GM21619 (cell line): ENCODE results near the gene NFIA.

ENCODE experiments used
- ATAC-seq: cut with Tn5 transposase; IDR thresholded peaks from one replicate; pipeline ENCODE4 v1.9.1; 2021; ENCODE audit not compliant: unreplicated experiment

NFIA gene

DNA sequence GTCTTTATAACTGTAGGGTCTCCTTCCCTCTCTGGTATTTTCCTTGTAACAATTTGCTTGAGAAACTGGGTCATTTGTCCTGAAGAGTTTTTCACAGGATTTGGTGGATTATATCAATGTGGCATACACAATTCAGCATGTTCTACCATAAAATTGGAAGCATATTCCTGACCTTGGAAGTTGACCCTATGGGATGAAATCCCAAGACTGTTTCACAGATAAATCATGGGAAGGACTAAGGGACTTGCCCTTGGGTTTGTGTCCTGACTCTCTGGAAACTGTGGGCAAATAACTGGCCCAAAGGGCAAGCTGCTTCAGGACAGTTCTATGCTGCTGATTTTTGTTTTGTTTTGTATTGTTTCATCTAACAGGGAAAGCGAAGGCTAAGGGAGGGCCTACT lies 387.0 kb downstream of the NFIA start:
- no peak for ATAC-seq

DNA sequence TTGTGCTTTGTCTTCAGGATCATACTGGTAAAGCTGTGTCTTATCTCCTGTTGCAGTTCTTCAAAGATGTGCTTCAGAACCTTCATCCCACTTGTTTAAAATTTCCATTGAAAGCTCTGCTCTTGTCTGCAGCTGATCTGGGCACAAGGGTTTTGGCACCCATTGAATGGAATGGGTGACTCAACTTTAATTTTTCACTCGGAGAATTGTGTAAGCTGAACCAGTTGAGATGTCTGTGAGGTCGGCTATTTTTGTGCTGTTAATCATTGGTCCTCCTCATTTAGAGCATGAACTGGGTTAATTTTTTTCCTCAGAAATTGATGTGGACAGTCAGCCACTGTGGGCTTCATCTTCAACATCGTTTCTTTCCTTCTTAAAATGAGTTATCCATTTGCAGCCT lies 390.5 kb downstream of the NFIA start:
- no peak for ATAC-seq

DNA sequence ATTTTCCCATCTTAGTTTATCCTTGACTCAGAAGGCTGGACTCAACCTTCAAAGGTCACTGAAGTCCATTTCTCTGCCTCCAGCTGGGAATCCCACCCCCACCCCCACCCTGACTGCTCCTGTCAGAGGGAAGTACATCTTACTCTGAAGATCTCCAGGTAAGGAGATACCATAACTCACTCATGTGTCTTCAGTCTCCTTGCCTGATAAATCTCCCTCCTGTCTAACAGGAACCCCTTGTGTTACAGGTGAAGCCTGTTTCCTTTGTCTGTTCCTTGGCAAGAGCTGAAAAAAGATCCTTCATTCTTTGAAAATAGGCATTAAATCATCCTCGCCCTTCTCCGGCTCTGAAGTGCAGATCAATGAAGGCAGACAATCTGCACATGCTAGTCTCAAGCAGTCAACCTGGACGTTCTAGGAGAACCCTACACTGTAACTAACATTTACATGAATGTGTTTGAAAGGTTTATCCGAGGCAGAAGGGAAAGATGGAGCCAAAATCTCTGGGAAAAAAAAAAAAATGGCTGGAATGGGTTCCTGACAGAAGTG lies 392.0 kb downstream of the NFIA start:
- no peak for ATAC-seq

DNA sequence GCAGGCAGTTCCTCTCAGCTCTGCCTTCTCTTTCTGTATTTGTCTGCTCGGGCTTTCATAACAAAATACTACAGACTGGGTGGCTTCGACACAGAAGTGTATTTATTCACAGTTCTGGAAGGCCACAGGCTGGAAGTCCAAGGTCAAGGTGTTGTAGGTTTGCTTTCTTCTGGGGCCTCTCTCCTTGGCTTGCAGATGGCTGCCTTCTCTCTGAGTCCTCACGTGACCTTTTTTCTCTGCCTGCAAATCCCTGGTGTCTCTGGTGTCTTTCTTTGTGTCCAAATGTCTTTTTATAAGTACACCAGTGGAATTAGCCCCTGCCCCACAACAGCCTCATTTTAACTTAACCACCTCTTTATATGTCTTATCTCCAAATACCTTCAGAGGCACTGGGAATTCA lies 392.6 kb downstream of the NFIA start:
- ATAC-seq, result no peak

DNA sequence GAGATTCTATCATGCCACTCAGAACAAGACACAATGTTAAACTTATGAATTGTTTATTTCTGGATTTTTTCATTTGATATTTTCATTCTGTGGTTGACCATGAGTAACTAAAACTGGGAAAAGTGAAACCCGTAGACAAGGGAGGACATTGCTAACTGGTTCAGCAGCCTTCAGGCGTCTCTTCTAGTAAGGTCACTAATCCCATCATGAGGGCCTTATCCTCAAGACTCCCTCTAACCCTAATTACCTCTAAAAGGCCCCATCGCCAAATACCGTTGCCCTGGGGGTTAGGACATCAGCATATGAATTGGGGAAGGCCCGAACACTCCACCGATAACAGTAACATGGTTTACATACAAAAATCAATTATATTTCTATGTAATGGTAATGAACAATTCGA lies 394.9 kb downstream of the NFIA start:
- ATAC-seq, result no peak

DNA sequence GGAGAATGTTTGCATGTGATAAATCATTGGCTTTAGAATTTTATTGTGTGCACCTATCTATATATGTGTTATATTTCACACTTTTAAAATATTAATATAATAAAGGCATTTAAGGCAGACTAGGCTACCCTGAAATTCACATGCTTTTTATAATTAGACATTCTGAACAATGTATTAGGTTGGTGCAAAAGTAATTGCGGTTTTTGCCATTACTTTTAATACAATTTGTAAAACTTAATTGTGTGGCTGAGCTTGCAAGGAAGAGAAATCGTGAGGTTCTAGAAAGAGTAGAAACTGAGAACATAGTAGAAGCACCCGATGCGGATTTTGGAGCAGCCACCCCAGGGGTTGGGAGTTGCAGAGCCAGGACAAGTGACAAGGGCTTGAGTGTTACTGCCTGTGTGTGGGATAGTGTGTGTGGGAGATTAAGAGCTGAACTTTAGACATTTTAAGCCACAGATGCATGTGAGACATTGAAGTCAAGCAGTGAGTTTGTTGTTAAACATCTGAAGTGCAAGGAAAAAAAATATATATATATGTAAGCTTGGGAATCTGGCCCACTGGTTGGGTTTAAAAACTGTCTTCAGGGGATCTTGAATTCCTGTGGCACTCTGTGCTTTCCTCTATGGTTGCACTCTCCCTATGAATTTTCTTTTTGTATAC lies 398.0 kb downstream of the NFIA start:
- ATAC-seq, result no peak

DNA sequence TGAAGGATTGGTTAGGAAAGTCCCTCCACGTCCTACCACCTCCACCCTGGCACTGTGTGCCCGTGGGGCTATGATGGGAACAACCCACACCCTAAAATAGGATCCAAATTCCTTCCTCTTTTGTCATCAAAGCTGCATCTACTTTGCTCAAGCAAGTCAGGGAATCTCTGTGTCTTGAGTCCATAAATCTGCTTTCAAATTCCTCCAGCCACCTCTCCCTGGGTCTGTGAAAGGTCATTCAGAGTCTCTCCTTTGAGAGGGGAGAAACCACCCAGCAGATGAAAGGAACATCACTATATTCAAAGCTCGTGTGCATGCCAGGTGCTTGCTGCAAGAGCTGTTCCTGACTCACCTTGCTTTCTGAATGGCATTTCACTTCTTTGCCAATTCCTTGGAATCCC lies 399.0 kb downstream of the NFIA start:
- ATAC-seq, result no peak

DNA sequence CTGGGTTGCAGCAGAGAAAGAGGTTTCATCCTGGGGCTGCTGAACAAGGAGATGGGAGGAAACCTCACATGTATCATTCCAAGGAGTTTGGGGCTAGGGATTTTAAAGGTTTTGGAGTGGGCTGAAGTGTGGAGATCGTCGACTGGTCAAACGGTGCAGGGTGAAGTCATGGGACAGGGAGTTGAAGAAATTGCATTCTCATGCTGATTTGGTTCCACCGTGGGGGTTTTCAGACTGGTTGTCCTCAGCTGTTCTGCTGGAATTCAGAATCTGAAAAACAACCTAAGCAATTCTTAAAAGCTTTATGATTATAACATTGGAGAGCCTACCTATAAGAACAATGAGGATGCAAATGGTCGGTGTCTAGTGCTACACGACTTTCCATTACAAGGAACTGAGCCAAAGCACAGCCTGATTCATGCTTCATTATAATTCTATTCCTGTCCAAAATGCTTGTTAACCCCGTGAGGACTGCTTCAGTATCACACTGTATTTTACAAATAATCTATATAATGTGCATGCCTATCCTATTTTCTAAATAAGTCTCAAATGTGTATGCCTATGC lies 399.9 kb downstream of the NFIA start:
- no peak for ATAC-seq

DNA sequence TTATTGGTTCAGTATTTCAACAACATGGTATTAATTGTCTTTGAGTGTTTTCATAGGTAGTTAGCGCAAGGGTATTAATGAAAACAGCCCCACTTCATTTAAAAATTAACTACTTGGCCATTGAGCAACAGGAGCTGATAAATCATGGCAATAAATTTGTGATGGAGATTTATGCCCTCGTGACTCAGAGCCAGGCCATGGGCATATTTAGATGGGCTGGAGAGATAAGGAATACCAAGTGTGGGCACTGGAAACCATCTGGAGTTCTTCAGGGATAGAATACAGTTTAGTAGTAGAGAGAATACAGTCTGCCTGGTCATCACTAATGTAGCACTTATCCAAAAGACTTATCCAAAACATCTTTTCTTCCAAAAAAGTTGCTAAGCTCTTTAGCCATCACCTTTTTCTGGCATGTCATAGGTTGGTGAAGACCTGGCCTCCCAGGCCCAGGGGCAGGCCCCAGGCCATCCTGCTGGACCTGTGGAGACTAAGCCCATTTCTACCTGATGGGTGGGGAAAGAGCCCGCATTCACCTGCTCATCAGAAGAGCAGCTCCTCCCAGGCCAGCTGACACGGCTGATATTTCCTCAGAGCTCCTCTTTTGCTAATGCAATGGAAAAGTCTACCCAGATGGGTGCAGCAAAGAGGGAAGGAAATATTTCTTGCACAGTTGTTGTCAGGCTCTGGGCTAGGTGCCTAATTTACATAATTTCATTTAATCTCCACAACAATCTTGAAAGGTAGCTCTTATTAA lies 404.6 kb downstream of the NFIA start:
- no peak for ATAC-seq

DNA sequence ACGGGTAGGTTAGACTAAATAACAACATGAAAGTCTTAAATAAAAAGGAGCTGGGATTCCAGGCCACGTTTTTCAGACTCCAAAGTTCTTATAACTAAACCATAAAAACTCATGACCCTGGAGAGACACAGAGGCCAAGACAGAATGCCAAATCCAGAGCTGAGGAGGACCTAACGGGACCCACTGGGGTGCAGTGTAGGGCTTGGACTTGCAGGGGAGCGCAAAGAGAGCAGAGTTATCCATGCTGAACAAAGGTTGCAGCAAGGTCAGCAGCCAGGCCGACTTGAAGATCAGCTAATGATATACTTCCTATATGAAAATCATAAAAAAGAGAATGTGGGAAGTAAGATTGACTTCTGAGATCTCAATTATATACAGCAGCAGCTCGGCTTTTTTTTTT lies 405.4 kb downstream of the NFIA start:
- ATAC-seq, result no peak

DNA sequence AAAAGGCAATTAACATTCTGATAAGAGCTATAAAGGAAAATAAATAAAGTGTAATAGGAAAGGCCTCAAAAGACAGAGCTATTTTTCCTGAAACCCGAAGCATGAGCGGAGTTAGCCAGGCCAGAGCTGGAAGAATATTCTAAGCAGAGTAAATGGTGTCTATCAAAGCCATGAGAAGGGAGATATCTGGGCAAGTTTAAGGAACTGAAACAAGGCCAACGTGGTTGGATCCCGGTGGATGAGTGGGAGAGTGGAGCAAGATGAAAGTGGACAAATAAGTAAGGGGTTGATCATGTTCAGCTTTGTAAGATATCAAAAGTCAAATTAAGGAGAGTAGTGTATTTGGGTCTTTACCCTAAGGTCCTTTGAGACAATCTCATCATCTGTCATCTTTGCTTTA lies 408.6 kb downstream of the NFIA start:
- ATAC-seq, result no peak

DNA sequence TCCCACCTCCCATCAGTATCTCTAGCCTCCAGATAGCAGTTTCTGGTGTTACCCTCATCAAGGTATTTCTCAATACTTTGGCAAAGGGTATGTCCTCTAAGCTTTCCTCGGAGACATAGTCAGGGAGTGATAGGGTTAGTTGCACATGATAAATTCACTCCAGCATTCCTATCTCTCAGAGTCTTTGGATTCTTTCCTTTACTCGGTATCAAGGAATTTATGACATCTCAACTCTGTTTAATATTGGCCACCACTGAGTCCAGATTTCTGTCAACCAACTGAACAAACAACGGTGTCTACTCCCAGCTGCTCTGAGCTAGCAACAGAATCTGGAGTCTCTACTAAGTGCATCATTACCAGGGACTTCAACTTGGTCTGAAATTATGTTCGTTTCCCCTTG lies 409.1 kb downstream of the NFIA start:
- no peak for ATAC-seq

DNA sequence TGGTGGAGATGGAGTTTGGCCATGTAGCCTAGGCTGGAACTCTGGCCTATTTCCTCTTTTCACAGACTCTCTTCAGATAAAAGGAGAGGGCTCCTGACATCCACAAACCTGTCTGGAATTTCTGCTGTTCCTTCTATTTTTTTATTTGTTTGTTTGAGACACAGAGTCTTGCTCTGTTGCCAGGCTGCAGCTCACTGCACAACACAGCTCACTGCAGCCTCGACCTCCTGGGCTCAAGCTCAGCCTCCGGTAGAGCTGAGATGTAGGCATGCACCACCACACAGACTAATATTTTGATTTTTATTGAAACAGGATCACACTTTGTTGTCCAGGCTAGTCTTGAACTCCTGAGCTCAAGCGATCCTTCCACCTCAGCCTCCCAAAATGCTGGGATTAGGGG lies 411.6 kb downstream of the NFIA start:
- ATAC-seq, result no peak

DNA sequence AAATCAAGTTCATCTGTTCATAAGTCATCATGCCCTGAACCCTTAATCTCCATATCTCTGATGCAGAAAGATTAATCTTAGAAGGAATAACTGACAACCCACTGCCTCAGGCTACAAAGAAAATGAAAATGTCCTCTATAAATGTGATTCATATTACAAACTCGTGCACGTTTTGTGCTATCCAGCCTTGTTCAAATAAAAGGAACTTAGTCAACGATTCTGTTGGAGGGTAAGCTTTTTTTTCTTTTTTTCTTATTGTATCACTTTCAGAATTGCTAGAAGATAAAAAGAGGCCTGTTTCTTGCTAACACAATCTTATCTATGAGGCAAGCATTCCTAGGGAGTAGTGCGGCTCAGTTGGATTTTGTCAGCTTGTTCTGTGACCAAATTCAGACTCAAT lies 414.1 kb downstream of the NFIA start:
- no peak for ATAC-seq

DNA sequence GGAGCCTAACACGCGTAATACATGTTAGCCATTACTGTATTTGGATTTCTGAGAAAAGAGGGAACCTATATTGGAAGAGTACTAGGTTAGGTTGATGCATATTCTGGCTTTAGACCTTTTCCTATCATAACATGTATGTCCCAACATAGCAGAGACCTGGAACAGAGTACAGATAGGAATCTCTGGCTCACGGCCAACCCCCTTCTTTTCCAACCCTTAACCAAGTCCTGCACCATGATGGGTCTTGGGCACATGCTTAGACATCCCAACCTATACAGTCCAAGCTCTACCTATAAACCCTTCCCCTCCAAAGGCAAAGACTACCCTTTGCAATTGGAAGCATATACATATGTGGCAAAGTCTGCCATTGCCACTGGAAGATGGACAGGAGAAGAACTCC lies 414.7 kb downstream of the NFIA start:
- no peak for ATAC-seq

DNA sequence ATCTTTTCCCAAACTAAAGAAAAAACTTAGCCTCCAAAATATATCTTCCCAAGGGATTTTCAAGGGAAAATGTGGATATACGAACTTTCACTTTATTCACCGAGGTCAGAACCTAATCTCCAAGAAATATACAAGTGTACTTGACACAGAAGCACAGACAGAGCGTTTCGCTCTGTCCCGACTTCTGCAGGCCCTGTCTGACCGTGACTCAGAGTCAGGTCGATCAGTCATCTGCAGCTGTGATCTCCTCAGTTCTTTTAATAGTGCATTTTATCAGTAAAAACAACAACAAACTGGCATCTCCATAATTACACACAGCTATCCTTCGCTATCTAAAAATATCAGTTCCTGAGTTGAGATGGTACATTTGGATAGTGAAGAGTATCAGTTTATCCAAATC lies 416.0 kb downstream of the NFIA start:
- no peak for ATAC-seq

DNA sequence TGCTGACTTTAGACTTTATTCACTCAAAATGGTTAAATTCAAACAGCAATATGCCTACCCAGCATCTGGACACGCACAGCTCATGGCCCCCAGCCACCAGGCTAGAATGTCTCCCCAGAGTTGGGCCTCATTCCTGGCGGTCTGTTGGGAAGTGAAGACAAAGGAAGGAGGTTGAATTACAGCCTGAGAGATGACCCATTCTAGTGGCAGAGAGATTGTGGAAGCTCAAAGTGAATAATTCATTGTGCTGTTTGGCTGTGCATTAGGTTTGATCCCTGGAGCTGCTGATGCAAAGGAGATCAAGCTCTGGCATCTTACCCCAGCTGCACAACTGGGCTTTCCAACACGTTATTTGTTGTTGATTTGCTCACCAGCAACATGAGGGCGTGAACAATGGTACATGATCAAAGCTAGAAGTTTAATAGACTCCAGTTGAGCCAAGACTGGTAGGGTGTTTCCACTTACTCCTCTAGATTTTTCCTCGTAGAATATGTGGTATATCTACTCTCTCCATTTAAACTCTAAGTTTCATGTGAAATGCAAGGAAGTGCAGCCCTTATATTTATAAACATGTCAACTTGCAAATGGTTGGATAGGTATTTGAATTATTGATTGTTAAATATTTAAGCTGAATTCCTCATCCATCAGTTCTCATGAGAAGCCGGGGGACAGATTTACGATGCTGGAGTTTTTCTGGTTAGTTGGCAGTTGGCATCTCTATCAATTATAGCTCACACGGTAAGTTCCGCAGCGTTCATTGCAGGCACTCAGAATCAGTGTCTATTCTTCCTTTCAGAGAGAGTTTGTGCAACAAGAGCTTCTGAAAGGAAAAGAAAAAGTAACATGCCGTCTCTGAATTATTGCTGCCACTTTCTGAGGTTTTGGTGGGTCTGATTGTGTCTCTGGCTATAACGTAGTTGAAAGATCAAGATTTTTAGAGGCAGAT lies 419.9 kb downstream of the NFIA start:
- ATAC-seq, result no peak

DNA sequence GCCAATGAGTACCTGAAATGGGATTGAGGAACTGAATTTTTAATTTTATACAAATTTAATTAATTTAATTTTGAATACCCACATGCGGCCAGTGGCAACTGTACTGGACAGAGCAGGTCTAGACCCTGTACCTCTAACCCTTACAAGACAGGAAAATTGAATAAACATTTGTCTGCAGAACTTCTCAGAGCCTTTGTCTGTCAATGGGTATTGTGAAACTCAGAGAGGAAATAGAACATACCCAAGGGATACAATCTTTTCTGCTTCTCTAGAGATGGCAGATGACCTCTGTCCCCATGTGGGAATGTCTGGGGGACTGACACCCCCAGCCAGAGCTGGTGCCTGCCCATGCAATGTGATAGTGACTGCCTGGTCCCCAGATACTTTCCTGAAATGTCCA lies 421.9 kb downstream of the NFIA start:
- ATAC-seq, result no peak

DNA sequence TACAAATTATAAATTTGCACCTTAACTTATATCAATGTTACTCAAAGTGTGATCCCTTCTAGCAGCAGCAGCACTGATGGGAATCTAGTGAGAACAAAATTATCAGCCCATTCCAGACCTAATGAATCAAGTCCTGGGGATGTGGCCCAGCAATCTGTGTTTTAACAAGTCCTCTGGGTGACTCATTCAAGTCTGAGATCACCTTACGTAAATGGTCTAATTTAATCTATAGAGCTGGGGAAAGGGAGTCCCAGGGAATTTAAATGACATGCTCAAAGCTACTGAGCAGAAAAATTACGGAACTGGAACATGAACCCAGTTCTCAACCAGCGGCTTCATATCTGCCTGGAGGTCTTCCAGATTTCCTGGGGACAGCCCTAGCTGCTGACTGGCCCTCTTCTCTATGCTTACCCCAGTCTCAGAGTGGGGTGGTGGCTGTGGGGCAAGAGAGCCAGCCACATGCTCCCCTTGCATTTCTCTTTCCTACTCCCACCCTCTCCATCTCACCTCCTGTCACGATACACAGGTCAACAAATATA lies 422.6 kb downstream of the NFIA start:
- no peak for ATAC-seq

DNA sequence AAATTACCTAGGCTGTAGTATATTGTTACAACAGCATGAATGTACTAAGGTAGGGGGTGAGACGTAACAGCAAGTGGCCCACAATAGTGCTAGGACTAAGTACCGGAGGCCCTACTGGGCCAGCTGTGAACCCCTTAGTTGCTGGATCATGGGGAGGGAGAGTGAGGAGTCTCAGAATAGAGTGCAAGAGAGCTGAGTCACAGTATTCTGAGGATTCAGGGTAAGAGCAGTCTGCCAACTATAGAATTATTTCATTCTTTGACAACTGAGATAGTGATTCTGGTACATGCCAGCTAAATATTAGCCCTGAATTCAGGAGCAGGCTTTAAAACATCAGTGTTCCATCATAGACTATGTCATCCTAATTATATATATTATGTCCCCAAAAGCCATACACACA lies 423.9 kb downstream of the NFIA start:
- ATAC-seq, result no peak

DNA sequence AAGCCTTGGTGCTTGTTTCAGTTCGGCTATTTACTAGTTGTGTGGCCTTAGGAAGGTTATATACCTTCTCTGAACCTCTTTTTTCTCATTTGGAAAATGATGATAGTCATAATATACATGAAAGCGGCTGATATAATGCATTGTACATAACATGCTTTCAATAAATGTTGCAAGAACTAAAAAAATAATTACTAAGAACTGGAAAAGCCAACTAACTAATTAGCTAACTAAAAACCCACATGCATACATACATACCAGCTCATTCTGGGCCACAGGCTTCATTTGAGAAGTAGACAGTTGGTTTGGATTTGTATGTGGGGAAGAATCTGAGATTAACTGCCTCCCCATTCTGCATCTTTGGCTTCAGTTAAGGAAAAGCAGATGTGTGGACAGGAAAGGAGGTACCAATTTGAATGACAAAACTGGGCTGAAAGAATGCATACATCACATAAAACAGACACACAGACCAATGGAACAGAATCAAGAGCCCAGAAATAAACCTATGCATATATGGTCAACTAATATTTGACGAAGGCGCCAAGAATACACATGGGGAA lies 424.7 kb downstream of the NFIA start:
- ATAC-seq, result no peak
